GM12872 (cell line): ENCODE data around the gene SEMA5A.

Experiments
- TF ChIP-seq, protein P1 (sequence below): IDR thresholded peaks from 3 replicates; pipeline ENCODE4 v1.5.1; 2011; ENCODE audit warnings: low read depth, mild to moderate bottlenecking, low read length, moderate library complexity; ENCODE audit not compliant: insufficient read depth

The SEMA5A gene

DNA sequence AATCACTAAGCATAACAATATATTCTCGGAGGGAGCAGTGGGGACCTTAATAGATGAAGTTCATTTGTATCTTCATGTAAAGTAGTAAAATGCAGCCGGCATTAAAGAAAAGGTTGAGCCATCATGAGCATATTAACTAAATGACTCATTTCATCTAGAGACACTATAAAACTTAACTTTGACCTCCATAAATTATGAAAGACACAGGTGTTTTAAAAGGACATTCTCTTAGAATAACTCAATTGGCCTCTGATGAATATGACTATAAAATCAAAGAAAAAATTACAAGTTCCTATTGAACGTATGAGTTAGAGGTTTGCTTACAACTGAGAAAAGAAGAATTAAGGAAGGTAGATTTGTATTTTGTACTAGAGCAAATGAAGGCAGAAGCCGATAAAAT is 220.3 kb downstream of the SEMA5A start:
- TF ChIP-seq, protein P1, sequence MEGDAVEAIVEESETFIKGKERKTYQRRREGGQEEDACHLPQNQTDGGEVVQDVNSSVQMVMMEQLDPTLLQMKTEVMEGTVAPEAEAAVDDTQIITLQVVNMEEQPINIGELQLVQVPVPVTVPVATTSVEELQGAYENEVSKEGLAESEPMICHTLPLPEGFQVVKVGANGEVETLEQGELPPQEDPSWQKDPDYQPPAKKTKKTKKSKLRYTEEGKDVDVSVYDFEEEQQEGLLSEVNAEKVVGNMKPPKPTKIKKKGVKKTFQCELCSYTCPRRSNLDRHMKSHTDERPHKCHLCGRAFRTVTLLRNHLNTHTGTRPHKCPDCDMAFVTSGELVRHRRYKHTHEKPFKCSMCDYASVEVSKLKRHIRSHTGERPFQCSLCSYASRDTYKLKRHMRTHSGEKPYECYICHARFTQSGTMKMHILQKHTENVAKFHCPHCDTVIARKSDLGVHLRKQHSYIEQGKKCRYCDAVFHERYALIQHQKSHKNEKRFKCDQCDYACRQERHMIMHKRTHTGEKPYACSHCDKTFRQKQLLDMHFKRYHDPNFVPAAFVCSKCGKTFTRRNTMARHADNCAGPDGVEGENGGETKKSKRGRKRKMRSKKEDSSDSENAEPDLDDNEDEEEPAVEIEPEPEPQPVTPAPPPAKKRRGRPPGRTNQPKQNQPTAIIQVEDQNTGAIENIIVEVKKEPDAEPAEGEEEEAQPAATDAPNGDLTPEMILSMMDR = no peak

DNA sequence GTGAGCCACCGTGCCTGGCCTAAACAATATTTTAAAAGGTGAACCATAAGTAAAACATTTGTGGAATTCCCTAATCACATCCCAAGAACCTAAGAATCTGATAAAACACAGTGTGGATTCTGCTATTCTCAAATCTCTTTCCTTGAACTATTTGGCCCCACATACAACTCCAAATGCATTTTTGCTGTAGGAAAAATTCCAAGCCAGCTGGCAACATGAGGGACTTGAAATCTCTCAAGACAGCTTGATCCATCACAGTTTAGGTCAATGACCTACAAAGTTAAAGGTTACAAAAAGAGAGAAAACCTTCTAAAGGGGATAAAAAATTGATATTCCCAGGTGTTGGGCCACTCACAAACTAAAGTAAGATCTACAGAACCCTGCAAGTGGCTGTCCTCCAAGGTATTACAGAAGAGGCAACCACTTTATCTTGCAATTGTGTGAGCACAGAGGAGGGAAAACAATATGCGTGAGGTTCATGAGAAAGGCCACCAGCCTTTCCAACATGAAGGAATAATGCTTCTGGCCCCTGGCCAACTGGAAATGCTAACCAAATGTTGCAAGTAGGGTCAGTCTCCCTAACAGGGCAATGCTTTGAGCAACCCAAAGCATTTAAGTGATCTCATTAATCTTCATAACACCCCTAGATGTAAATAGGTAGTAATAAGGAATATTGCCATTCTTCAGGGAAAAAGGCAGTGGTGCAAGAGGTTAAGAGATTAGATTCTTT is 221.4 kb downstream of the SEMA5A start:
- TF ChIP-seq, protein P1 = no peak

DNA sequence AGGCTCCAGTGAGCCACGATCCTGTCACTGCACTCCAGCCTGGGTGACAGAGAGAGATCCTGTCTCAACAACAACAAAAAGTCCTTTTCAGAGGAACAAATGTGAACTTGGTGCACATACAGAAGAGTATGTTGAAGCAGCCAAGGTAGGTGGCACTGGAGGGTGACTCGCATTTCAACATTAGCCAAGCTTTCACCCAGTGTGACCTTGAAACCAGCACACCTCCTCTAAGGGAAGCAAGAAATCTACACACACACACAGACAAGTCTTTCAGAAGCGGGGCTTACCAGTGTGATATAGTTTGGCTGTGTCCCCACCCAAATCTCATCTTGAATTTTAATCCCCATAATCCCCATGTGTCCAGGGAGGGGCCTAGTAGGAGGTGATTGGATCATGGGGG is 225.2 kb downstream of the SEMA5A start:
- TF ChIP-seq, protein P1 = no peak

DNA sequence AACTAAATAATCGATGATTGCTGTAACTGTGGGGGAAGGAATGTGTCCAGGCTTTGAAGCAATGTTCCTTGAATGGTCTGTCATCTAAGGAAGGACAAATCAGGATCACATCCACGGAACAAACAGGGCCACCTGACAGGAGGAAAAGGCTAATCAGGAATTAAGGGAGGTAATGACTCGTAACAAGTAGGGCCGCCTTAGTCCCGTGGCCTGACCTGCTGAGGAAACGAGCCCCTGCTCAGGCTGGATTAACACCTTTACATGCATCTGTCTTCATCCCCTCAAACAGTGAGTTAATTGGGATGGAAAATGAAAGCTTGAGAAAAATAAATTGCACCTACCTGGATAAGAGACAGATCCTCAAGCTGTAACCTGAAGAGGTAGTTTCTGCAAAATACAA is 227.8 kb downstream of the SEMA5A start:
- TF ChIP-seq, protein P1 = no peak

DNA sequence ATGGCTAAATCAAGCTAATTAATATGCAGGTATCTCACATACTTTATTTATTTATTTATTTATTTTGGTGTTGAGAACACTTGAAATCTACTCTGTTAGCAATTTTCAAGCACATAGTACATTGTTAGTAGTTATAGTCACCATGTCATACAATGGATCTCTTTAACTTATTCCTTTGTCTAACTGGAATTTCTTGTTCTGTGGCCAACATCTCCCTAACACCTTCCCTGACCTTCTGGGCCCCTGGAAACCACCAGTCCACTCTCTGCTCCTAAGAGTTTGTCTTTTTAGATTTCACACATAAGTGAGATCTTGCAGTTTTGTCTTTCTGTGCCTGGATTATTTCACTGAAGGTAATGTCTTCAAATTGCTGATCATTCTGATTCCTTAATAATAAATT is 229.1 kb downstream of the SEMA5A start:
- TF ChIP-seq, protein P1 = no peak

DNA sequence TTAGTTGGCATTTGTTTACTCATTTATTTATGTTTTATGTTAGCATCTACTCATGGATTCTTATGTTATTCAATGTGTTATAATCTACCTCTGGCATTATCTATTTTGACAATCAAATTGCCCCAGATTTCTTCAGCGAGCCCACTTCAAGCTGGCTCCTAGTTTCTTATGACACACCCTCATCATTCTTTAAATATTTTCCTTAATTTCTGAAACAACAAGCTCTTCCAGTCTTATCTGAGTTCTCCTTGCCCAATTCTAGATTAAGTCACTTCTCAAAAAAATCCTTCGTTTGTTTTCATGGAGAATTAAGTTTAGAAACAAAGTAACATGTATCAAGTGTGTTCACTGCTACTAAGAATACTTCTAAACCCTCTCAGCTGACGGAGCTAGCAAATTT is 229.8 kb downstream of the SEMA5A start:
- TF ChIP-seq, protein P1 = no peak

DNA sequence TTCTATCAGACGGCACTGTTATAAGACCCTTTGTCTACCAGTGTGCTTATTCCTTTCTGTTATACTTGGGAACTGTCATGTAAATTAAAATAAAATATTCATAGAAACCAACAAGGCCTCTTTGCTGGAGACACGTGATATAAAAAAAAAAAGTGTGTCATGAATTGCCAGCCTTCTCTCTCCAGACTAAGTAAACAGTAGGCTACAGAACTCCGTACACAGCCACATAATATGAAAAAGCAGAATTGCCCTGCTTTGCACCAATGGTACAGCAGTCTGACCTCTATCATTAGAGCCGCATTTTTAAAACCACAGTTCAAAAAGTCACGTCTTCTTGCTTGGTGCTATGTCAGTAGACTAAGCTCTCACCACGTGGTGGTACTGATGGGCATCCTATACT is 231.3 kb downstream of the SEMA5A start:
- TF ChIP-seq, protein P1 = no peak
